Measurements from ENCODE around the gene SST.
A peak's percentile ranks its signal among the peaks of the same experiment; 100 is the strongest.

The SST gene

GRCh38 chr3:187709155-187709554 lies 39.0 kb upstream of the SST start:
- no peak for DNase-seq (ENCODE audit: low read depth)
- no peak overlapping the region for H3K4me3 ChIP-seq (ENCODE audit: low read depth, low read length)
- peak; percentile 29; the same call in 1 of the 2 replicates for TF ChIP-seq CTCF (IDR thresholded peaks at IDR 0.05; ENCODE audit: control insufficient read depth, extremely low read depth, insufficient read depth)

GRCh38 chr3:187708696-187709095 lies 38.5 kb upstream of the SST start:
- no peak for DNase-seq (ENCODE audit: low read depth)
- no peak for TF ChIP-seq CTCF (IDR thresholded peaks at IDR 0.05; ENCODE audit: control insufficient read depth, extremely low read depth, insufficient read depth)
- H3K4me3 ChIP-seq (ENCODE audit: low read depth, low read length), result no peak overlapping the region

- H3K4me3 ChIP-seq (ENCODE audit: low read depth, low read length), result no peak overlapping the region
- TF ChIP-seq CTCF (IDR thresholded peaks at IDR 0.05; ENCODE audit: control insufficient read depth, extremely low read depth, insufficient read depth), result no peak
- DNase-seq (ENCODE audit: low read depth), result no peak
Measured at GRCh38 chr3:187706971-187707370, 36.8 kb upstream of the SST start.

GRCh38 chr3:187705164-187705563 lies 35.0 kb upstream of the SST start:
- no peak for DNase-seq (ENCODE audit: low read depth)
- H3K4me3 ChIP-seq (ENCODE audit: low read depth, low read length), result no peak overlapping the region
- TF ChIP-seq CTCF (IDR thresholded peaks at IDR 0.05; ENCODE audit: control insufficient read depth, extremely low read depth, insufficient read depth), result no peak

- TF ChIP-seq CTCF (IDR thresholded peaks at IDR 0.05; ENCODE audit: control insufficient read depth, extremely low read depth, insufficient read depth), result no peak
- H3K4me3 ChIP-seq (ENCODE audit: low read depth, low read length), result no peak within 1 kb of the TSS
- no peak for DNase-seq (ENCODE audit: low read depth)
Measured at GRCh38 chr3:187702507-187703033, 32.4 kb upstream of the SST start, which contains the start of gene RTP2. Gene RTP2 (minus strand): TSS chr3:187702557. CDS start chr3:187702128, 429 bp downstream.

- no peak for TF ChIP-seq CTCF (IDR thresholded peaks at IDR 0.05; ENCODE audit: control insufficient read depth, extremely low read depth, insufficient read depth)
- H3K4me3 ChIP-seq (ENCODE audit: low read depth, low read length), result no peak overlapping the region
- DNase-seq (ENCODE audit: low read depth), result no peak
Measured at GRCh38 chr3:187700249-187700648, 30.1 kb upstream of the SST start.

All from LNCaP clone FGC (cell line).